IMR-90 (cell line): ENCODE data around the gene ARX. TPM values are rescaled to one million over a fixed set of nuclear protein-coding genes. Genes with fewer than 3 reads are reported as not detected.

Source experiments
- ATAC-seq: fragments of 200-7000 bp; cut with Tn5 transposase; 2 replicates; pipeline ENCODE4 v1.9.1; 2020; ENCODE audit warnings: low read depth, mild to moderate bottlenecking, moderate library complexity
- BruUV-seq: library from RNA; stranded (reverse); fragments of 400-500 nt; replicated peaks from 2 replicates; lab custom pipeline; 2021; lab: Mats Ljungman, UMichigan
- CTCF ChIA-PET: fragments of 300-600 bp; formaldehyde crosslinking; extraction: SDS; loops from one replicate; lab custom pipeline; 2021; ENCODE audit warnings: antibody characterized with exemption; lab: Yijun Ruan, JAX
- POLR2A ChIA-PET: fragments of 300-600 bp; sonication (Branson Sonifier 250); formaldehyde crosslinking; loops from one replicate; lab custom pipeline; 2022; ENCODE audit warnings: antibody characterized with exemption; ENCODE audit not compliant: unreplicated experiment; lab: Charles Lee
- DNase-seq: peaks from one replicate; pipeline ENCODE4 v3.0.0; 2013
- H2AFZ ChIP-seq: replicated peaks from 2 replicates; pipeline ENCODE3; 2013; ENCODE audit warnings: low read length, mild to moderate bottlenecking; ENCODE audit not compliant: poor library complexity
- H2AK5ac ChIP-seq: 2 replicates; pipeline ENCODE4 v1.6.1; 2013; ENCODE audit warnings: low read depth, low read length, inconsistent platforms
- H2AK9ac ChIP-seq: replicated peaks from 2 replicates; pipeline ENCODE3; 2013; ENCODE audit warnings: mild to moderate bottlenecking, low read depth, low read length, moderate library complexity; ENCODE audit not compliant: poor library complexity
- H2BK120ac ChIP-seq: 2 replicates; pipeline ENCODE4 v1.6.1; 2013; ENCODE audit warnings: low read depth, low read length, inconsistent platforms
- H2BK15ac ChIP-seq: 3 replicates; pipeline ENCODE4 v1.6.1; 2013; ENCODE audit warnings: low read depth, low read length, inconsistent platforms
- H2BK20ac ChIP-seq: 2 replicates; pipeline ENCODE4 v1.6.1; 2013; ENCODE audit warnings: low read depth, mild to moderate bottlenecking, inconsistent platforms, low read length, moderate library complexity
- H2BK5ac ChIP-seq: 2 replicates; pipeline ENCODE4 v1.6.1; 2013; ENCODE audit warnings: mild to moderate bottlenecking, low read depth, low read length, inconsistent platforms; ENCODE audit not compliant: poor library complexity, severe bottlenecking
- H3K14ac ChIP-seq: replicated peaks from 2 replicates; pipeline ENCODE4 v1.6.1; 2013; ENCODE audit warnings: low read depth, low read length, inconsistent platforms
- H3K18ac ChIP-seq: 2 replicates; pipeline ENCODE4 v1.6.1; 2013; ENCODE audit warnings: low read depth, low read length, control low read depth
- H3K23ac ChIP-seq: 2 replicates; pipeline ENCODE4 v1.6.1; 2013; ENCODE audit warnings: low read depth, low read length, inconsistent platforms
- H3K27ac ChIP-seq: 2 replicates; pipeline ENCODE4 v1.5.1; 2013; ENCODE audit warnings: mild to moderate bottlenecking, control low read depth, low read length; ENCODE audit not compliant: insufficient read depth
- H3K27me3 ChIP-seq: 2 replicates; pipeline ENCODE4 v1.6.1; 2013; ENCODE audit warnings: low read length; ENCODE audit not compliant: control insufficient read depth, insufficient read depth
- H3K36me3 ChIP-seq: 2 replicates; pipeline ENCODE4 v1.6.1; 2013; ENCODE audit warnings: low read length, mixed read lengths; ENCODE audit not compliant: control insufficient read depth, insufficient read depth
- H3K4ac ChIP-seq: 2 replicates; pipeline ENCODE4 v1.6.1; 2013; ENCODE audit warnings: low read depth, low read length, inconsistent platforms
- H3K4me1 ChIP-seq: 2 replicates; pipeline ENCODE4 v1.6.1; 2013; ENCODE audit warnings: low read length, mixed read lengths; ENCODE audit not compliant: control insufficient read depth, insufficient read depth
- H3K4me2 ChIP-seq: 2 replicates; pipeline ENCODE4 v1.6.1; 2013; ENCODE audit warnings: low read depth, mild to moderate bottlenecking, control low read depth, low read length, moderate library complexity
- H3K4me3 ChIP-seq: 2 replicates; pipeline ENCODE4 v1.5.1; 2013; ENCODE audit warnings: low read depth, mild to moderate bottlenecking, control low read depth, low read length, moderate library complexity; ENCODE audit not compliant: insufficient read depth
- H3K56ac ChIP-seq: 2 replicates; pipeline ENCODE4 v1.6.1; 2013; ENCODE audit warnings: low read length, inconsistent platforms; ENCODE audit not compliant: insufficient read depth; ENCODE audit errors: extremely low read depth
- H3K79me1 ChIP-seq, 2 experiments: 2 replicates each; pipeline ENCODE4 v1.6.1; 2013; ENCODE audit warnings: low read length in 2 of 2, inconsistent platforms in 1 of 2, low read depth in 1 of 2
- H3K9ac ChIP-seq: 2 replicates; pipeline ENCODE4 v1.6.1; 2013; ENCODE audit warnings: low read depth, low read length, control low read depth
- H3K9me1 ChIP-seq: 2 replicates; pipeline ENCODE4 v1.6.1; 2013; ENCODE audit warnings: low read length, inconsistent platforms; ENCODE audit not compliant: insufficient read depth
- H3K9me3 ChIP-seq: 2 replicates; pipeline ENCODE4 v1.6.1; 2013; ENCODE audit warnings: low read length; ENCODE audit not compliant: control insufficient read depth, insufficient read depth
- H4K20me1 ChIP-seq: 2 replicates; pipeline ENCODE4 v1.6.1; 2013; ENCODE audit warnings: low read length, inconsistent platforms; ENCODE audit not compliant: insufficient read depth
- H4K5ac ChIP-seq: 2 replicates; pipeline ENCODE4 v1.6.1; 2013; ENCODE audit warnings: mild to moderate bottlenecking, low read depth, low read length, control low read depth
- H4K8ac ChIP-seq, 2 experiments: 2 replicates each; pipeline ENCODE4 v1.6.1; 2013; ENCODE audit warnings: low read depth in 2 of 2, low read length in 2 of 2, control low read depth in 1 of 2, inconsistent platforms in 1 of 2
- H4K91ac ChIP-seq: 2 replicates; pipeline ENCODE4 v1.6.1; 2013; ENCODE audit warnings: low read depth, low read length, inconsistent platforms; ENCODE audit not compliant: insufficient read depth
- BHLHE40 ChIP-seq: fragments of 150-350 bp; IDR thresholded peaks from 2 replicates; pipeline ENCODE4 v1.6.1; 2016; ENCODE audit warnings: mild to moderate bottlenecking, low read depth, low read length
- CEBPB ChIP-seq: IDR thresholded peaks from 2 replicates; pipeline ENCODE4 v1.6.1; 2012; ENCODE audit warnings: low read depth, low read length, improper control_type of control experiment
- CHD1 ChIP-seq: IDR thresholded peaks from 2 replicates; pipeline ENCODE4 v1.6.1; 2012; ENCODE audit warnings: low read depth, low read length, improper control_type of control experiment
- ELK1 ChIP-seq: fragments of 150-350 bp; IDR thresholded peaks from 2 replicates; pipeline ENCODE4 v1.6.1; 2016; ENCODE audit warnings: low read depth, mild to moderate bottlenecking, low read length, moderate library complexity, borderline replicate concordance
- FOS ChIP-seq: fragments of 150-350 bp; IDR thresholded peaks from 2 replicates; pipeline ENCODE4 v1.6.1; 2016; ENCODE audit warnings: low read depth, low read length
- MAFK ChIP-seq: IDR thresholded peaks from 2 replicates; pipeline ENCODE4 v1.6.1; 2012; ENCODE audit warnings: low read depth, low read length, improper control_type of control experiment
- MAZ ChIP-seq: IDR thresholded peaks from 2 replicates; pipeline ENCODE4 v1.6.1; 2012; ENCODE audit warnings: low read depth, mild to moderate bottlenecking, low read length, improper control_type of control experiment, moderate library complexity, borderline replicate concordance
- MXI1 ChIP-seq: IDR thresholded peaks from 2 replicates; pipeline ENCODE4 v1.6.1; 2012; ENCODE audit warnings: low read depth, mild to moderate bottlenecking, low read length, moderate library complexity, borderline replicate concordance
- POLR2A ChIP-seq: IDR thresholded peaks from 2 replicates; pipeline ENCODE4 v1.6.1; 2012; ENCODE audit warnings: mild to moderate bottlenecking, low read depth, low read length
- RAD21 ChIP-seq: IDR thresholded peaks from 2 replicates; pipeline ENCODE4 v1.6.1; 2012; ENCODE audit warnings: low read length, improper control_type of control experiment
- RCOR1 ChIP-seq: IDR thresholded peaks from 2 replicates; pipeline ENCODE4 v1.6.1; 2012; ENCODE audit warnings: mild to moderate bottlenecking, low read length, improper control_type of control experiment; ENCODE audit not compliant: insufficient replicate concordance
- RFX5 ChIP-seq: IDR thresholded peaks from 2 replicates; pipeline ENCODE4 v1.8.0; 2012; ENCODE audit warnings: low read depth, mild to moderate bottlenecking, low read length, moderate library complexity
- SMC3 ChIP-seq: fragments of 150-350 bp; IDR thresholded peaks from 2 replicates; pipeline ENCODE4 v1.6.1; 2016; ENCODE audit warnings: low read depth, mild to moderate bottlenecking, antibody characterized with exemption, low read length, moderate library complexity
- USF2 ChIP-seq: fragments of 150-350 bp; IDR thresholded peaks from 2 replicates; pipeline ENCODE4 v1.6.1; 2017; ENCODE audit warnings: mild to moderate bottlenecking, antibody characterized with exemption, low read length, low read depth
- WGBS, 2 experiments: methylation state at CpG; one replicate each; pipeline versions ENCODE4 v1.1.5 to v1.1.7; 2013; ENCODE audit warnings: missing lambda C conversion rate in 2 of 2; ENCODE audit not compliant: insufficient read length in 1 of 2; ENCODE audit errors: extremely low coverage in 2 of 2; 5-methylcytosine and 5-hydroxymethylcytosine counted together
- dilution Hi-C: fragments of 300-500 bp; cut with HindIII; formaldehyde crosslinking; loops from one replicate; pipeline ENCODE4 v1.14.3; 2018; ENCODE audit warnings: low sequenced_read_pairs; ENCODE audit not compliant: unreplicated experiment
- in situ Hi-C: fragments of 300-500 bp; cut with MboI; formaldehyde crosslinking; loops from 3 replicates; pipeline ENCODE4 v1.14.3; 2019; ENCODE audit warnings: low sequenced_read_pairs, inconsistent platforms, mixed read lengths
- intact Hi-C: fragments of 100-400 bp; cut with micrococcal nuclease; formaldehyde crosslinking; loops from 2 replicates; pipeline ENCODE4 v1.10.0; 2022
- polyA plus RNA-seq, 3 experiments: library from polyadenylated mRNA; depleted of rRNA; stranded (reverse); fragments of >200 nt; gene quantifications; 2 replicates each; pipeline ENCODE4 v1.2.3, GENCODE V29; 2012; ENCODE audit warnings: low replicate concordance in 1 of 3
- total RNA-seq: library from RNA; depleted of rRNA; stranded (reverse); fragments of >200 nt; gene quantifications from 2 replicates; pipeline ENCODE4 v1.2.3, GENCODE V29; 2012
- TF ChIP-seq, protein P1 (sequence below): conservative IDR thresholded peaks from 2 replicates; pipeline ENCODE4 v1.5.1; 2012; ENCODE audit warnings: mild to moderate bottlenecking, low read depth, low read length, improper control_type of control experiment

Gene ARX
- total and polyA plus RNA-seq, 2 of the 4 experiments (the other 2 are of a cell fraction): not detected

- Histone ChIP-seq H4K20me1 (no peaks in the 10 kb centered on the region; the same call in 1 of the 2 replicates), H3K36me3 (no peaks in the 10 kb centered on the region), H3K79me1 (no peaks in the 10 kb centered on the region), H2AK9ac (no peak overlapping the region), H2AK5ac (no peak overlapping the region), H3K4ac (no peak overlapping the region), H3K4me1 (no peaks in the 10 kb centered on the region; the same call in 1 of the 2 replicates), H2BK20ac (no peak overlapping the region), H3K56ac (no peak overlapping the region), H3K4me2 (no peak overlapping the region; the same call in 1 of the 2 replicates), H3K9ac (no peak overlapping the region), H3K9me1 (no peaks in the 10 kb centered on the region), H3K4me3 (no peak overlapping the region), H2BK15ac (no peak overlapping the region), H2AFZ (peak overlapping the region; percentile 59), H4K5ac (no peak overlapping the region), H2BK5ac (no peak overlapping the region), H3K18ac (no peak overlapping the region), H3K9me3 (peaks cover 18% of the 10 kb centered on the region; the same call in 1 of the 2 replicates), H4K91ac (no peak overlapping the region), H4K8ac (no peak overlapping the region), H3K27ac (no peak overlapping the region), H3K27me3 (peaks cover 85% of the 10 kb centered on the region), H3K14ac (no peak overlapping the region), H3K23ac (no peak overlapping the region), H2BK120ac (no peak overlapping the region)
- CTCF ChIA-PET: no interaction called here
- dilution Hi-C loops (no loop called here), intact Hi-C loops (no loop called here), in situ Hi-C loops (no loop called here)
- ATAC-seq: no peak
- no peak for DNase-seq
- POLR2A ChIA-PET: no interaction called here
- BruUV-seq: no TSS peak
- WGBS, 2 experiments: 29% methylated on average over 74 of the region's 105 CpGs; no CpG with 5 or more reads in 1 of the 2 experiments
- TF ChIP-seq CHD1 (no peak), RAD21 (no peak), RFX5 (no peak), CEBPB (no peak), USF2 (no peak), MAFK (no peak), ELK1 (no peak), POLR2A (no peak), MXI1 (no peak), SMC3 (no peak), BHLHE40 (no peak), FOS (no peak), RCOR1 (no peak), MAZ (no peak)
- TF ChIP-seq, protein P1, sequence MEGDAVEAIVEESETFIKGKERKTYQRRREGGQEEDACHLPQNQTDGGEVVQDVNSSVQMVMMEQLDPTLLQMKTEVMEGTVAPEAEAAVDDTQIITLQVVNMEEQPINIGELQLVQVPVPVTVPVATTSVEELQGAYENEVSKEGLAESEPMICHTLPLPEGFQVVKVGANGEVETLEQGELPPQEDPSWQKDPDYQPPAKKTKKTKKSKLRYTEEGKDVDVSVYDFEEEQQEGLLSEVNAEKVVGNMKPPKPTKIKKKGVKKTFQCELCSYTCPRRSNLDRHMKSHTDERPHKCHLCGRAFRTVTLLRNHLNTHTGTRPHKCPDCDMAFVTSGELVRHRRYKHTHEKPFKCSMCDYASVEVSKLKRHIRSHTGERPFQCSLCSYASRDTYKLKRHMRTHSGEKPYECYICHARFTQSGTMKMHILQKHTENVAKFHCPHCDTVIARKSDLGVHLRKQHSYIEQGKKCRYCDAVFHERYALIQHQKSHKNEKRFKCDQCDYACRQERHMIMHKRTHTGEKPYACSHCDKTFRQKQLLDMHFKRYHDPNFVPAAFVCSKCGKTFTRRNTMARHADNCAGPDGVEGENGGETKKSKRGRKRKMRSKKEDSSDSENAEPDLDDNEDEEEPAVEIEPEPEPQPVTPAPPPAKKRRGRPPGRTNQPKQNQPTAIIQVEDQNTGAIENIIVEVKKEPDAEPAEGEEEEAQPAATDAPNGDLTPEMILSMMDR: no peak
These were observed 2.8 kb downstream of the ARX start for GRCh38 chrX:25012793-25013631.
